ENCODE measurements around the gene TEX51.

The TEX51 gene

GRCh38 chr2:126916744-126917143 lies 18.1 kb downstream of the TEX51 start:
- DNase-seq: no peak

DNA sequence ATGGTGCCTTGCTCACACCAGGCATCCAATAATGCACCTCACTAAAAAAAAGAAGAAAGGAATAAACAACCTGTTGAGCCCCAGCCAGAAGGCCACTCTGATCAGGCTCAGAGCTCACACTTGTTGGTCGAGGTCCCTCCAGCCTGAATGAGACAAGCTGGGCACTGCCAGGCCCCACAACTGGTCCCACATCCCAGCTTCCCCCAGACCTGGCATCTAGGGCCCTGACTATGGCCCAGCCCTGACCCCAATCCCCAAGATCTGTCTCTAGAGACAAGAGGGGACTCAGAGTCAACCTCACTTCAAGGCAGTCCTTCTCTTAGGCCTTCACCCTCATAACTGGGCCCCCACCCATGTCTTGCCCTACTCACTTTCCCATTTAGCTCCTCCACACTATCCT lies 22.4 kb downstream of the TEX51 start:
- DNase-seq: no peak

- DNase-seq: no peak
These were observed 32.4 kb downstream of the TEX51 start for GRCh38 chr2:126930970-126931590.

- no peak for DNase-seq
These were observed 33.8 kb downstream of the TEX51 start for GRCh38 chr2:126932529-126932928.

DNA sequence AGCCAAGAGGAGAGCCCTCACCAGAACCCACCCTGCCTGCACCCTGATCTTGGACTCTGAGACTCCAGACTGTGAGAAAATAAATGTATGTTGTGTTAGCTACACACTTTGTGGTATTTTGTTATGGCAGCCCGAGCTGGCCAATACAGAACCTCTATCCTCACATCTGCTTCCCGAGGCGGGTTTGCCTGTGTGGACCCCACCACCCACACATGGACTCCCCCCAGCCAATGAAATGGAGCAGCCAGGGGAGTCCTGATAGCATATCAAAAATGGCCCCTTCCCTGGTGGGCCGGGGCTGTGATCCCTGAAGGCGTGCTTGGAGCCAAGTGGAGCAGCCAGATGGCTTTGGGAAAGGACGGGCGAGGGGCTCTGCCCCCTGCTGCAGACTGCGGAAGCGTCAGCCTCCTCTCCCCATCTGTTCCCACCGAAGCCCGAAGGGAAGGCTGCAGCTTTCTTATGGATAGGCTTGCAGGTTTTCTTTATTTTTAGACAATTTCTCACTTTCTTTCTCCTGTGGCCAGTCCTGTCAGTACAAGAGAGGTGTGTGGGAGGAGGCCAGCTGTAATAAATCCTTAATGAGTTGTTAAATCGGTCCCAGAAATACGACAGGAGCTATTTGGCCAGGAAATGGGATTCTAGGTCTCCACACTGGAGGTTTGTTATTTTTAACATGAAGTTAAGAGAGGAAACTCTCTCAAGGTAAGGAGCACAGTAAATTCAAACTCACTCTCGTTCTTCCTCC lies 34.4 kb downstream of the TEX51 start:
- no peak for DNase-seq

GRCh38 chr2:126933711-126934091 lies 35.0 kb downstream of the TEX51 start:
- no peak for DNase-seq

- DNase-seq: no peak
These were observed 36.1 kb downstream of the TEX51 start for GRCh38 chr2:126934809-126935208.

- no peak for DNase-seq
These were observed 37.1 kb downstream of the TEX51 start for GRCh38 chr2:126935774-126936173.

DNA sequence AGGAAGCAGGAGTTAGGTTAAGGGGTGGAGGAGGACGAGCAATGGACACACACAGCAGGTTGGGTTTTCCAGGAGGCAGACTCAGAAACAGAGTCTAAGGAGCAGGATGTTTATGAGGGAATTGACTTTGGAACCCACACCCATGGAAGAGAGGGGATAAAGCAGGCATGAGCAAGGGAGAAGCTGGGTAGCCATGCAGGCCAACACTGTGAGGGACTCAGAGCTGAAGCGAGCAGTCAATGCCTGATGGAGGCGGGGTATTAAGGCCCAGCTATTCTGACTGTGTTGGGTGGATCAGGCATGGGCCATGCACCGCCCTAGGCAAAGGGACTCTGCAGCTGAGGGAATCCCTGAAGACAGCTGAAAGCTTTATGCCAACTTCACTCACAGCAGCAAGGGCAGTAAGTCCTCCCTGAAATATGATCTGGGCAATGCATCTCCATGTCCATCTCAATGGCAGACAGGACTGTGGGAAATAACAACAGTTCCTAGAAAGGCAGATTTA lies 37.6 kb downstream of the TEX51 start:
- DNase-seq: no peak

DNA sequence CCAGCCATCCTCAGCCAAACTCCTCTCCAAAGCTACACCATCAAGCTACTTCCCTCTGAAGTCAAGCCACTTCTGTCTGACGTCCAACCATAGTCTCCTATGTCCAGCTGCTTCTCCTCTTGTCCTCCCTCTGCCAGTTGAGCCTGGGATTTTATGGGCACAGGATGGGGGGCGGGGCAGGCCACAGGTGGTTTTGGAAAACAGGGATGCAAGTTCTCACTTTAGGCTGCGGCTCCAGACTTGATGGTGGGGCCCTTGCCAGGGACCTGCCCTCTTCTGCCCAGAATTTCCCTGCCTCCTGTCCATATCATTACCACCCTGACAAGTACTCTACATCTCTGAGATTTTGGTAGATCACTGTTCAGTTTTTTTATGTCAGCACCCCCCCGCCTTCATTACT lies 41.6 kb downstream of the TEX51 start:
- no peak for DNase-seq

DNA sequence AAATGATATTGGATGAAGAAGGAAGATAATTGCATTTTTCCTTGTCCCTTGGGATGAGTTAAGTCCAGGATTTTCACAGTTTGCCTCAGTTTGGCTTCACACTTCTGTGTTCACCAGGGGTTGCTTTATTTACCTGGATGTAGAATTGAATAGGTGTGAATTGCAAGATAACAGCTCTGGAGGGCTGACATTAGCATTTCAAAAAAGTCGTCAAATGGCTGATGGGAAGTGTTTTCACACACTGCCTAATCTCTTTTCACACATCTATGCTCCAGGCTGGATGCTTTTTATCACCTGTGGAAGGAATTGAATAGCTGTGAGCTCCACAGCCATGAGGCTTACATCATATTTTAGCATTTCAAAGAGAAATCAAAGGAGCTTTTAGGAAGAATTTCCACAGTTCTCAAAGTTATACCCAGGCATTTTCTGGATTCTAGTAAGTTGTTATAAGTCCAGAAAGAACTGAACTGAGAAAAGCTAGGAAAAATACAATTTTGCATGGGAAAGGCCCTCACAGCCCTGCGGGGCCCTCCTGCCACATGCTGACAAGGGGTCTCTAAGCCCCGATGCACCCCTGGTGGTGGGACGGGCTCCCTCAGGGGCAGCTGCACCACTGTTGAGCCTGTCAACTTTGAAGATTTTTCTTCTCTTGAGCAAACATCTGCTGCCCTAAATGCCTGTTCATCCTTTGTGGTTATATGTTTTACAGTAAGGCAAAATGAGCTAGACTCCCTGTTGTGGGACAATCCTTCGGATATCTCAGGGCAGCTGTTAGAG lies 43.9 kb downstream of the TEX51 start:
- no peak for DNase-seq

- DNase-seq: no peak
These were observed 45.1 kb downstream of the TEX51 start for GRCh38 chr2:126943612-126944348.

GRCh38 chr2:126945118-126945517 lies 46.4 kb downstream of the TEX51 start:
- peak; percentile 9 for DNase-seq

- DNase-seq: no peak
These were observed 47.8 kb downstream of the TEX51 start for GRCh38 chr2:126946318-126947102.

- DNase-seq: no peak
These were observed 48.4 kb downstream of the TEX51 start for GRCh38 chr2:126947103-126947429.

DNA sequence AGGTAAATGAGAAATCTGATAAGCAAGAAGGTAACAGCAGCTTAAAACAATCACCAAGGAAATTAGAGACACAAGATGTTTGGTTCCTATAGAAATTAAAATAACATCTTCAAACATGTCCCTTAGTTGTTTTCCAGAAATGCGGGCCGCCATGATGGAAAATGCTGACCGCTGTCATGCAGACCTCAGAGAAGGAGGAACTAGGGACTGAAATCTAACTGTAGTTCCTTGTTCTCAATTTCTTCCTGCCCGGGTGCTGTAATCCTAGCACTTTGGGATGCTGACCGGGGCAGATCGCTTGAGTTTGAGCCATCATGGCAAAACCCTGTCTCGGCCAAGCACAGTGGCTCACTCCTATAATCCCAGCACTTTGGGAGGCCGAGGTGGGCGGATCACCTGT lies 51.1 kb downstream of the TEX51 start:
- DNase-seq: no peak

- no peak for DNase-seq
These were observed 51.8 kb downstream of the TEX51 start for GRCh38 chr2:126950504-126950903.

All from hematopoietic multipotent progenitor cell treated with erythropoietin and hydrocortisone succinate and interleukin-3 and kit ligand, for 6 days (in vitro differentiated cells).